SK-N-SH treated with all-trans-retinoic acid at 6 μM for 48 hours (cell line): Measurements from ENCODE around the gene DIDO1.

Experiments used
- ARNTL ChIP-seq: fragments of 450-650 bp; formaldehyde crosslinking; IDR thresholded peaks from 2 replicates; pipeline ENCODE4 v1.5.0; 2020; ENCODE audit warnings: low read depth, mild to moderate bottlenecking, moderate library complexity, borderline replicate concordance
- BACH2 ChIP-seq: fragments of 250-450 bp; sonication (Bioruptor Pico); IDR thresholded peaks from 2 replicates; pipeline ENCODE4 v1.9.0; 2021; ENCODE audit warnings: mild to moderate bottlenecking, borderline replicate concordance
- ESRRG ChIP-seq: fragments of 250-450 bp; sonication (Bioruptor Pico); IDR thresholded peaks from 2 replicates; pipeline ENCODE4 v1.6.1; 2021; ENCODE audit warnings: mild to moderate bottlenecking
- GLIS3 ChIP-seq: fragments of 250-450 bp; sonication (Bioruptor Pico); IDR thresholded peaks from 2 replicates; pipeline ENCODE4 v1.5.0; 2020; ENCODE audit warnings: mild to moderate bottlenecking, moderate library complexity
- OSR1 ChIP-seq: fragments of 250-450 bp; sonication (Bioruptor Pico); IDR thresholded peaks from 2 replicates; pipeline ENCODE4 v1.8.0; 2022; ENCODE audit warnings: moderate library complexity, mild to moderate bottlenecking, inconsistent platforms
- PPARA ChIP-seq: fragments of 250-450 bp; sonication (Bioruptor Pico); IDR thresholded peaks from 2 replicates; pipeline ENCODE4 v1.5.0; 2020; ENCODE audit warnings: mild to moderate bottlenecking, borderline replicate concordance
- TOX ChIP-seq: fragments of 250-450 bp; sonication (Bioruptor Pico); IDR thresholded peaks from 2 replicates; pipeline ENCODE4 v1.8.0; 2021; ENCODE audit warnings: mild to moderate bottlenecking, moderate library complexity, borderline replicate concordance
- ZFP3 ChIP-seq: fragments of 250-450 bp; sonication (Bioruptor Pico); IDR thresholded peaks from 2 replicates; pipeline ENCODE4 v1.5.0; 2020; ENCODE audit warnings: mild to moderate bottlenecking, moderate library complexity
- ZFP30 ChIP-seq: fragments of 450-650 bp; formaldehyde crosslinking; IDR thresholded peaks from 2 replicates; pipeline ENCODE4 v1.5.0; 2022; ENCODE audit warnings: mild to moderate bottlenecking, moderate library complexity
- ZNF8 ChIP-seq: fragments of 450-650 bp; formaldehyde crosslinking; IDR thresholded peaks from 2 replicates; pipeline ENCODE4 v1.5.0; 2020; ENCODE audit warnings: mild to moderate bottlenecking, moderate library complexity
- TF ChIP-seq, protein P1 (sequence below): fragments of 250-450 bp; sonication (Bioruptor Pico); IDR thresholded peaks from 2 replicates; pipeline ENCODE4 v1.5.1; 2021; ENCODE audit warnings: mild to moderate bottlenecking, moderate library complexity
- TF ChIP-seq, protein P2 (sequence below): fragments of 250-450 bp; sonication (Bioruptor Pico); IDR thresholded peaks from 2 replicates; pipeline ENCODE4 v1.8.0; 2020; ENCODE audit warnings: mild to moderate bottlenecking, moderate library complexity, borderline replicate concordance

DNA sequence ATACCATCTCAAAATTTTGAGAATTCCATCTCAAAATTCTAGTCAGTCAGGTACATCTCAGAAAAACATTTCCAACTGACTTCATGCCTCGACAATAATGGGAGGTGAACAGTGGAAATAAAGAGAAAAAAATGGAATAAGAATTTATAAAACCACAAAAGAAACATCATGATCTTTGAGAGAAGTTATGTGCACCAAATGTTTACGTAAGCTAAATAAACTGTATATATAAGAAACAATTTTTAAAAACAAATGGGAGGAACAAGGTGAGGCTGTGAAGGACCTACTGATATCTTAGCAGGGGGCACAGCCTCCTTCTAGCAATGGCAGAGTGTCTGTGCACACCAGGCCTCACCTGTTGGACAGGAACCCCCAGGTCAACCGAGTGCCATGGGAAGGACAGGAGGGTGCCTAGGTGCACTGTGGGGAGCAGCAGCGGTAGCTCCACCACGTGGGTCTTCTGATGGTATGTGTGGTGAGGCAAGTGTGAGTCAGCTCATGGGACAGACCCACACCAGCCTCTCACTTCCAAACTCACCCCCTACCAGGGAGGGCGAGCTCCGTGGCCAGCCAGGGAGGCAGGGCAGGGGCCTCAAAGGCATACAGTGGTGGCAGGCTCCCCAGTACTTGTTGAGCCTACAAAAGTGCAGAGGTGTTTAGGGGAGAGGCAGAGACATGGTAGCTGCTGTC, 23.2 kb downstream of the DIDO1 start:
- TF ChIP-seq ARNTL (no peak), OSR1 (no peak), TOX (CRISPR knock-in tag) (no peak), PPARA (CRISPR knock-in tag) (no peak), GLIS3 (CRISPR knock-in tag) (no peak), ZNF8 (CRISPR knock-in tag) (no peak), ZFP30 (CRISPR knock-in tag) (no peak), ZFP3 (CRISPR knock-in tag) (no peak), ESRRG (no peak), BACH2 (CRISPR knock-in tag) (no peak)
- TF ChIP-seq, protein P1, sequence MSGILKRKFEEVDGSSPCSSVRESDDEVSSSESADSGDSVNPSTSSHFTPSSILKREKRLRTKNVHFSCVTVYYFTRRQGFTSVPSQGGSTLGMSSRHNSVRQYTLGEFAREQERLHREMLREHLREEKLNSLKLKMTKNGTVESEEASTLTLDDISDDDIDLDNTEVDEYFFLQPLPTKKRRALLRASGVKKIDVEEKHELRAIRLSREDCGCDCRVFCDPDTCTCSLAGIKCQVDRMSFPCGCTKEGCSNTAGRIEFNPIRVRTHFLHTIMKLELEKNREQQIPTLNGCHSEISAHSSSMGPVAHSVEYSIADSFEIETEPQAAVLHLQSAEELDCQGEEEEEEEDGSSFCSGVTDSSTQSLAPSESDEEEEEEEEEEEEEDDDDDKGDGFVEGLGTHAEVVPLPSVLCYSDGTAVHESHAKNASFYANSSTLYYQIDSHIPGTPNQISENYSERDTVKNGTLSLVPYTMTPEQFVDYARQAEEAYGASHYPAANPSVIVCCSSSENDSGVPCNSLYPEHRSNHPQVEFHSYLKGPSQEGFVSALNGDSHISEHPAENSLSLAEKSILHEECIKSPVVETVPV (CRISPR knock-in tag): no peak
- TF ChIP-seq, protein P2, sequence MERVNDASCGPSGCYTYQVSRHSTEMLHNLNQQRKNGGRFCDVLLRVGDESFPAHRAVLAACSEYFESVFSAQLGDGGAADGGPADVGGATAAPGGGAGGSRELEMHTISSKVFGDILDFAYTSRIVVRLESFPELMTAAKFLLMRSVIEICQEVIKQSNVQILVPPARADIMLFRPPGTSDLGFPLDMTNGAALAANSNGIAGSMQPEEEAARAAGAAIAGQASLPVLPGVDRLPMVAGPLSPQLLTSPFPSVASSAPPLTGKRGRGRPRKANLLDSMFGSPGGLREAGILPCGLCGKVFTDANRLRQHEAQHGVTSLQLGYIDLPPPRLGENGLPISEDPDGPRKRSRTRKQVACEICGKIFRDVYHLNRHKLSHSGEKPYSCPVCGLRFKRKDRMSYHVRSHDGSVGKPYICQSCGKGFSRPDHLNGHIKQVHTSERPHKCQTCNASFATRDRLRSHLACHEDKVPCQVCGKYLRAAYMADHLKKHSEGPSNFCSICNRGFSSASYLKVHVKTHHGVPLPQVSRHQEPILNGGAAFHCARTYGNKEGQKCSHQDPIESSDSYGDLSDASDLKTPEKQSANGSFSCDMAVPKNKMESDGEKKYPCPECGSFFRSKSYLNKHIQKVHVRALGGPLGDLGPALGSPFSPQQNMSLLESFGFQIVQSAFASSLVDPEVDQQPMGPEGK (CRISPR knock-in tag): no peak
